ENCODE measurements around the gene RDX. TPM values are rescaled to one million over a fixed set of nuclear protein-coding genes. Genes with fewer than 3 reads are reported as not detected.

RDX gene
- polyA plus RNA-seq, 1 experiment: 23.4 TPM

DNA sequence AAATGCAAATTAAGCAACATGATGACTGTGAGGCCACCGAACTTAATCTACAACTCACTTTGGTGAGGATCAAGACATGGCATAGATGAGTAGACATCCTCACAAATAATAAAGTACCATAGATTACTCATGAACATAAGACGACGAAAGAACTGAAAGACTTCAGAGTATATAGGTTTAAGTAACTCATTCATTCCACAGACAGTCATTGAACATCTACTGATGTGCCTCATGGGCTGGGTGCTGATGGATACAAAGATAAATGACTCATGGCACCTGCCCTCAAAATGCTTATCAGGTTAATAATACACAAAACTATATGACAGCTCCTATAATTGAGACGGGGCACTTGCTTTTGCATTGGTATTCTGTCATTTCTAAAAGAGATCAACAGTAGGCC, 139.9 kb downstream of the RDX start:
- Histone ChIP-seq H3K36me3 (ENCODE audit: control insufficient read depth, insufficient read depth, low read length) (no peaks in the 10 kb centered on the region), H3K27me3 (ENCODE audit: control insufficient read depth, insufficient read depth, low read length) (no peaks in the 10 kb centered on the region), H3K4me3 (ENCODE audit: low read depth, low read length) (no peak overlapping the region)
- TF ChIP-seq, protein P1, sequence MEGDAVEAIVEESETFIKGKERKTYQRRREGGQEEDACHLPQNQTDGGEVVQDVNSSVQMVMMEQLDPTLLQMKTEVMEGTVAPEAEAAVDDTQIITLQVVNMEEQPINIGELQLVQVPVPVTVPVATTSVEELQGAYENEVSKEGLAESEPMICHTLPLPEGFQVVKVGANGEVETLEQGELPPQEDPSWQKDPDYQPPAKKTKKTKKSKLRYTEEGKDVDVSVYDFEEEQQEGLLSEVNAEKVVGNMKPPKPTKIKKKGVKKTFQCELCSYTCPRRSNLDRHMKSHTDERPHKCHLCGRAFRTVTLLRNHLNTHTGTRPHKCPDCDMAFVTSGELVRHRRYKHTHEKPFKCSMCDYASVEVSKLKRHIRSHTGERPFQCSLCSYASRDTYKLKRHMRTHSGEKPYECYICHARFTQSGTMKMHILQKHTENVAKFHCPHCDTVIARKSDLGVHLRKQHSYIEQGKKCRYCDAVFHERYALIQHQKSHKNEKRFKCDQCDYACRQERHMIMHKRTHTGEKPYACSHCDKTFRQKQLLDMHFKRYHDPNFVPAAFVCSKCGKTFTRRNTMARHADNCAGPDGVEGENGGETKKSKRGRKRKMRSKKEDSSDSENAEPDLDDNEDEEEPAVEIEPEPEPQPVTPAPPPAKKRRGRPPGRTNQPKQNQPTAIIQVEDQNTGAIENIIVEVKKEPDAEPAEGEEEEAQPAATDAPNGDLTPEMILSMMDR (IDR thresholded peaks at IDR 0.05; ENCODE audit: insufficient read depth, low read depth, low read length): no peak
- no peak for DNase-seq (ENCODE audit: low read depth)
- POLR2A ChIA-PET: no interaction called here
- CTCF ChIA-PET: no interaction called here

DNA sequence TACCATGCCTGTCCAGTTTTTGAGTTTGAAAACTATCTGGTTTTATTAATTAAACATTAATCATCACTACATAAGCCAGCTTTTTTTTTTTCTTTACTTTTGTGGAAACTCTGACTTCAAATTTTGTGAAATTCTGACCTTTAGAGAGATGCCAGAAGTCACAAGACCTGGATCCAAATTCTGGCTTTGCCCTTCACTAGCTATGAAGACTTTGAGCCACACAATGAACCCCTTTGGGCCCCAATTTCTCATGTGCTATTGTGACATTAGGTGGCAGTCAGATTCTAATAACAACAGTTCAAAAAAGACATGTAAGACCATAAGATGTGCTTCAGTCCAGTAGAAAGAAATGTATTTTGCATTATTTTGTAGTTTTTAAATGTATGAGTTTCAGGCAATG, 142.9 kb downstream of the RDX start:
- no peak for DNase-seq (ENCODE audit: low read depth)
- CTCF ChIA-PET: no interaction called here
- TF ChIP-seq, protein P1 (IDR thresholded peaks at IDR 0.05; ENCODE audit: insufficient read depth, low read depth, low read length): no peak
- H3K4me3 ChIP-seq (ENCODE audit: low read depth, low read length): no peak overlapping the region
- no peaks in the 10 kb centered on the region for H3K27me3 ChIP-seq (ENCODE audit: control insufficient read depth, insufficient read depth, low read length)
- POLR2A ChIA-PET: no interaction called here
- no peaks in the 10 kb centered on the region for H3K36me3 ChIP-seq (ENCODE audit: control insufficient read depth, insufficient read depth, low read length)

DNA sequence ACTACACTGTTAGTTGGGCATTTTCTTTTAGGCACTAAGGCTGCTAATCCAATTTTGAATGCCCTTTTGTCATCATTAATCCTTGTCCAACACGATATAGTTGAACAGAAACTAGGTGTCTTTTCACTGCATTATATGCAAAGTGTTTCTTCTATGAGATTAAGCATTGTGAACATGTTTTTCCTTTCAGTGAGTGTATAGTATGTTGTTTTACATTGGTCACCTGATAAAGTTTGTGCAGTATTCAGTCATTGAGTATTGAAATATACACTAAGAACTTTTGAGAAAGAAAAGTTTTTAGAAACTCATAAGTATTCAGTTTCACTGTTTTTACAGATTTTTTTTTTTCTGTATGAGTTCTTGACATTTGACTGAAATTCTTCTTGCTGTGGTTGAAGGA, 144.2 kb downstream of the RDX start:
- Histone ChIP-seq H3K36me3 (ENCODE audit: control insufficient read depth, insufficient read depth, low read length) (no peaks in the 10 kb centered on the region), H3K27me3 (ENCODE audit: control insufficient read depth, insufficient read depth, low read length) (no peaks in the 10 kb centered on the region), H3K4me3 (ENCODE audit: low read depth, low read length) (no peak overlapping the region)
- POLR2A ChIA-PET: no interaction called here
- CTCF ChIA-PET: no interaction called here
- no peak for DNase-seq (ENCODE audit: low read depth)
- TF ChIP-seq, protein P1 (IDR thresholded peaks at IDR 0.05; ENCODE audit: insufficient read depth, low read depth, low read length): no peak

DNA sequence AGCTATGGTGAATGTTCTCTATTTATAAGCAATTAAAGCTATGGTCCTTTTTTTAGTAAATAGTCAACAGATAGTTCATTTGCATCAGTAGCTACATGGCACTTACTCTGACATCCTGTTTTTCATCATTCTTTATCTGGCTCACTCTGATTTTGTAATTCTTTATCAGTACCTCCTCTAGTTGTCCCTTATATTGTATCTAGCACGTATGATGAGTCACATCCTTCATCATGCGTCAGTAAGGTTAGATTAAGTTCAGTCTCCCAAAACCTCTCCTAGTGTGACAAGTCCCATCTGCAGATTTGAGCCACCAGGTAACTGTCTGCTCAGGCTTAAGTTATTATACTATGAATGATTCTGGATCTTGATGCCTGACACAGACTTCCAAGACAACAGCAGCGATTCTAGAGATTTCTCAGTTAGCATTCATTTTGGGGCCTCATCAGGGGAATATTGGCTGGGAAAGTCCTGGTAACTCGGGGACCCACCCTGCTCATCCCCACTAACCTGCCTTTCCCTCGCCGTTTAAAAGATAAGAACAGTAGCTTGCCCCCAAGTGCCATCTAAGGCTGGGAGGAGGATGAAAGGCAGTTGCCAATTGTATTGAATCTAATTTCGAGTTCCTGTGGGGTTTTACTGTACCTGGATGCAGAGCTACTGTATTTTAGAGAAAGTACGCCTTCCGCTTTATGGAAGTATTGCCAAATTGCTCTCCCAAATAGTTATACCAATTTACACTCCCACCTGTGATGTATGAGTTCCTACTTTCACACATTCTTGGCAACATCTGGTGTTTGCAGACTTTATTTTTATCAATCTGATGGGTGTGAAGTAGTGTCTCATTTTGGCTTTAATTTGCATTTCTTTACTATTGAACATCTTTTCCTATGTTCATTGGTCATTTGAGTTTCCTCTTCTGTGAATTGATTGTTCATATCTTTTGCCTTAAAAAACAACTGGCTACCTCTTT, 147.4 kb downstream of the RDX start:
- Histone ChIP-seq H3K36me3 (ENCODE audit: control insufficient read depth, insufficient read depth, low read length) (no peaks in the 10 kb centered on the region), H3K4me3 (ENCODE audit: low read depth, low read length) (no peak overlapping the region), H3K27me3 (ENCODE audit: control insufficient read depth, insufficient read depth, low read length) (no peaks in the 10 kb centered on the region)
- TF ChIP-seq, protein P1 (IDR thresholded peaks at IDR 0.05; ENCODE audit: insufficient read depth, low read depth, low read length): no peak
- ChIA-PET CTCF (interaction anchor here (2.0 kb wide), 1 partner anchor 10 kb away, joined by 7 read pairs; no protein-coding TSS in a partner anchor), POLR2A (no interaction called here)
- DNase-seq (ENCODE audit: low read depth): no peak

DNA sequence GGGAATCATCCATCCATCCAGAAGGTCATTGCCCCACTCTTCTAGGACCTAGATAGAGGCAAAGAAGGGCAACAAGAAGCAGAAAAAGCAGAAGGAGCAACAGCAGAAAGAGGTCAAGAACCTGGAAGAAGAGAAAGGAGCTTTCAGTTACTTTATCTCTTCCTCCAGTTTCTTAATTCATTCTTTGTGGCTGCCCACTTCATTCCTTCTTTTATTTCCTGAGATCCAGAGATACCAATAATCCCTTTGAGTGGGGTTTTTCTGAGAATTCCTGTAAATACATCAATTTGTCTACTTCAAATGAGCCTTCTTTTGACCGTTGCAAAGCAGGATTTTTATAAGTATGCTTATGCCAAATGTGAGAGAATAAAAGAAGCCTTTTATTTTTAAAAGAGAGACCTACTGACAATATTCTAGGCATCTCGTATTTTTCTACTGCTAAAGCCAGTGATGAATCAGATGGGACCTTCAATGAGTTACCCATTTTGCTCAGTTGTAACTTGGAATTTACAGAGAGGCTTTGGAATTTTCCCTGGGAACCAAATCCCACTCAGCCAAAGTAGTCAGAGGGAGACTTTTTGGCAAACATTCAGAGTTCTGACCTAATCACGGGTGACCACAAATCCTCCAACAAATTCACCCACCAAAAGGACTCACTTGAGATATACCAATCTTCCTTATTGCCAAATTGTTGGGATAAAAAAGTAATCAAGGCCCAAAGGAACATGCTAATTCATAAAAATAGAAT, 148.3 kb downstream of the RDX start:
- no peak for DNase-seq (ENCODE audit: low read depth)
- no peak overlapping the region for H3K4me3 ChIP-seq (ENCODE audit: low read depth, low read length)
- no peaks in the 10 kb centered on the region for H3K36me3 ChIP-seq (ENCODE audit: control insufficient read depth, insufficient read depth, low read length)
- ChIA-PET CTCF (interaction anchor here (2.0 kb wide), 1 partner anchor 11 kb away, joined by 7 read pairs; no protein-coding TSS in a partner anchor), POLR2A (no interaction called here)
- TF ChIP-seq, protein P1 (IDR thresholded peaks at IDR 0.05; ENCODE audit: insufficient read depth, low read depth, low read length): no peak
- H3K27me3 ChIP-seq (ENCODE audit: control insufficient read depth, insufficient read depth, low read length): no peaks in the 10 kb centered on the region
